ENCODE results near the gene GPRIN2. TPM values are rescaled to one million over a fixed set of nuclear protein-coding genes. Genes with fewer than 3 reads are reported as not detected.

The GPRIN2 gene
- polyA plus RNA-seq, 3 donors: not detected

DNA sequence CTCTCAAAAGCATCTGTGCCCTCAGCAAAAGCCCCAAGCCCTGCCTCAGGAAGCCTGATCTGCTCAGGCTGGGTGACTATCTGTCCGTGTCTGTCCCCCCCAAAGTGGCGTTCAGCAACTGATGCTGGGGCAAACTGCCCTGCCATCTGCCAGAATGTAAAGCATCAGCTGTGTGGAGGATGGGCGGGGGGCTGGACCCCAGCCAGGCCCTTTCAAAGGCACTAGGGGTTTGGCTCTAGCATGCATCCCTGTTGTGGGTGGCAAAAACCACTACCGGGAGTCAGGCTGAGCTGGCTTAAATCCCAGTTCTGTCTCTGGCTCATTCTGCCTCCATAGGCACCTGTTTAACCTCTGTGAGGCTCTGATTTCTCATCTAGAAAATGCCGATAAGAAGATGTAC lies 35.5 kb downstream of the GPRIN2 start:
- H3K36me3 ChIP-seq (replicated peaks in 1 of 2; ENCODE audit: control insufficient read depth in 1 of 2, insufficient read depth in 2 of 2, low read length in 2 of 2): no peaks in the 10 kb centered on the region
- no peaks in the 10 kb centered on the region for H3K79me2 ChIP-seq (ENCODE audit: insufficient read depth, low read length)
- intact Hi-C loops (cut with micrococcal nuclease): no loop called here
- H3K9ac ChIP-seq (ENCODE audit: insufficient read depth, low read length, poor library complexity, severe bottlenecking): no peak overlapping the region
- H3K9me3 ChIP-seq (replicated peaks in 1 of 2; ENCODE audit: control insufficient read depth in 1 of 2, insufficient read depth in 1 of 2, low read length in 2 of 2): no peaks in the 10 kb centered on the region
- no peak overlapping the region for H2AFZ ChIP-seq (ENCODE audit: insufficient read depth, low read depth, low read length, poor library complexity, severe bottlenecking)
- H4K20me1 ChIP-seq (ENCODE audit: insufficient read depth, low read length): no peaks in the 10 kb centered on the region
- H3K27ac ChIP-seq (ENCODE audit: low read depth in 1 of 2, low read length in 2 of 2): no peak overlapping the region
- no peaks in the 10 kb centered on the region for H3K4me1 ChIP-seq (ENCODE audit: control insufficient read depth in 1 of 2, insufficient read depth in 2 of 2, low read length in 2 of 2)
- Mint-ChIP-seq H3K27ac (no peak overlapping the region), H3K27me3 (ENCODE audit: low read depth in 3 of 3) (peaks cover 0 to 2% (median 0%) of the 10 kb centered on the region in 3 donors), H3K4me1 (no peaks in the 10 kb centered on the region), H3K9me3 (peaks cover 0 to 5% (median 1%) of the 10 kb centered on the region in 7 donors), H3K36me3 (no peaks in the 10 kb centered on the region), H3K4me3 (no peak overlapping the region)
- no peaks in the 10 kb centered on the region for H3K27me3 ChIP-seq (ENCODE audit: control insufficient read depth in 2 of 2, insufficient read depth in 2 of 2, low read length in 2 of 2)
- TF ChIP-seq, protein P1, sequence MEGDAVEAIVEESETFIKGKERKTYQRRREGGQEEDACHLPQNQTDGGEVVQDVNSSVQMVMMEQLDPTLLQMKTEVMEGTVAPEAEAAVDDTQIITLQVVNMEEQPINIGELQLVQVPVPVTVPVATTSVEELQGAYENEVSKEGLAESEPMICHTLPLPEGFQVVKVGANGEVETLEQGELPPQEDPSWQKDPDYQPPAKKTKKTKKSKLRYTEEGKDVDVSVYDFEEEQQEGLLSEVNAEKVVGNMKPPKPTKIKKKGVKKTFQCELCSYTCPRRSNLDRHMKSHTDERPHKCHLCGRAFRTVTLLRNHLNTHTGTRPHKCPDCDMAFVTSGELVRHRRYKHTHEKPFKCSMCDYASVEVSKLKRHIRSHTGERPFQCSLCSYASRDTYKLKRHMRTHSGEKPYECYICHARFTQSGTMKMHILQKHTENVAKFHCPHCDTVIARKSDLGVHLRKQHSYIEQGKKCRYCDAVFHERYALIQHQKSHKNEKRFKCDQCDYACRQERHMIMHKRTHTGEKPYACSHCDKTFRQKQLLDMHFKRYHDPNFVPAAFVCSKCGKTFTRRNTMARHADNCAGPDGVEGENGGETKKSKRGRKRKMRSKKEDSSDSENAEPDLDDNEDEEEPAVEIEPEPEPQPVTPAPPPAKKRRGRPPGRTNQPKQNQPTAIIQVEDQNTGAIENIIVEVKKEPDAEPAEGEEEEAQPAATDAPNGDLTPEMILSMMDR (IDR thresholded peaks at IDR 0.05): no peak
- no peak for DNase-seq
- WGBS (ENCODE audit: insufficient coverage): 81% methylated on average over 5 of the region's 5 CpGs
- no peak overlapping the region for H3K4me2 ChIP-seq (replicated peaks; ENCODE audit: extremely low read depth, low read length, poor library complexity, severe bottlenecking)
- no peak overlapping the region for H3K4me3 ChIP-seq (replicated peaks in 1 of 3; ENCODE audit: low read depth in 2 of 3, low read length in 3 of 3)

- WGBS (ENCODE audit: insufficient coverage): 90% methylated on average over 4 of the region's 5 CpGs
- no peak overlapping the region for H3K4me3 Mint-ChIP-seq
- H3K27me3 Mint-ChIP-seq (ENCODE audit: low read depth in 3 of 3): peaks cover 0 to 2% (median 0%) of the 10 kb centered on the region in 3 donors
- Histone ChIP-seq H3K4me1 (ENCODE audit: control insufficient read depth in 1 of 2, insufficient read depth in 2 of 2, low read length in 2 of 2) (no peaks in the 10 kb centered on the region), H3K79me2 (ENCODE audit: insufficient read depth, low read length) (no peaks in the 10 kb centered on the region), H4K20me1 (ENCODE audit: insufficient read depth, low read length) (no peaks in the 10 kb centered on the region), H3K9me3 (replicated peaks in 1 of 2; ENCODE audit: control insufficient read depth in 1 of 2, insufficient read depth in 1 of 2, low read length in 2 of 2) (no peaks in the 10 kb centered on the region), H3K36me3 (replicated peaks in 1 of 2; ENCODE audit: control insufficient read depth in 1 of 2, insufficient read depth in 2 of 2, low read length in 2 of 2) (no peaks in the 10 kb centered on the region), H2AFZ (ENCODE audit: insufficient read depth, low read depth, low read length, poor library complexity, severe bottlenecking) (no peak overlapping the region), H3K9ac (ENCODE audit: insufficient read depth, low read length, poor library complexity, severe bottlenecking) (no peak overlapping the region), H3K27me3 (ENCODE audit: control insufficient read depth in 2 of 2, insufficient read depth in 2 of 2, low read length in 2 of 2) (no peaks in the 10 kb centered on the region), H3K4me3 (replicated peaks in 1 of 3; ENCODE audit: low read depth in 2 of 3, low read length in 3 of 3) (no peak overlapping the region), H3K27ac (ENCODE audit: low read depth in 1 of 2, low read length in 2 of 2) (no peak overlapping the region), H3K4me2 (replicated peaks; ENCODE audit: extremely low read depth, low read length, poor library complexity, severe bottlenecking) (no peak overlapping the region)
- H3K27ac Mint-ChIP-seq: no peak overlapping the region
- H3K36me3 Mint-ChIP-seq: no peaks in the 10 kb centered on the region
- no peak for DNase-seq
- H3K4me1 Mint-ChIP-seq: no peaks in the 10 kb centered on the region
- H3K9me3 Mint-ChIP-seq: peaks cover 0 to 5% (median 1%) of the 10 kb centered on the region in 7 donors
- intact Hi-C loops (cut with micrococcal nuclease): no loop called here
- TF ChIP-seq, protein P1 (IDR thresholded peaks at IDR 0.05): no peak
These were observed 36.1 kb downstream of the GPRIN2 start for GRCh38 chr10:46520381-46520780.
